HG03095 (cell line): ENCODE results near the gene ARHGEF3.
A peak's percentile ranks its signal among the peaks of the same experiment; 100 is the strongest.

Source experiments
- ATAC-seq: cut with Tn5 transposase; IDR thresholded peaks from one replicate; pipeline ENCODE4 v1.9.1; 2021; ENCODE audit warnings: moderate library complexity; ENCODE audit not compliant: unreplicated experiment

The ARHGEF3 gene

GRCh38 chr3:56796202-56796601 is 5.5 kb downstream of the ARHGEF3 start:
- no peak for ATAC-seq

- no peak for ATAC-seq
Measured at GRCh38 chr3:56795829-56796185, 5.9 kb downstream of the ARHGEF3 start.

GRCh38 chr3:56795097-56795828 is 6.5 kb downstream of the ARHGEF3 start:
- no peak for ATAC-seq

- no peak for ATAC-seq
Measured at GRCh38 chr3:56792193-56792592, 9.6 kb downstream of the ARHGEF3 start.

GRCh38 chr3:56790016-56790821 is 11.5 kb downstream of the ARHGEF3 start:
- ATAC-seq, result no peak

GRCh38 chr3:56789076-56789475 is 12.7 kb downstream of the ARHGEF3 start:
- ATAC-seq, result no peak

GRCh38 chr3:56788521-56788920 is 13.2 kb downstream of the ARHGEF3 start:
- no peak for ATAC-seq

- no peak for ATAC-seq
Measured at GRCh38 chr3:56787784-56788256, 13.9 kb downstream of the ARHGEF3 start.

- no peak for ATAC-seq
Measured at GRCh38 chr3:56787258-56787775, 14.4 kb downstream of the ARHGEF3 start.

- no peak for ATAC-seq
Measured at GRCh38 chr3:56785499-56785898, 16.2 kb downstream of the ARHGEF3 start.

- no peak for ATAC-seq
Measured at GRCh38 chr3:56784448-56785001, 17.2 kb downstream of the ARHGEF3 start.

- ATAC-seq, result peak; percentile 98
Measured at GRCh38 chr3:56783644-56784447, 17.9 kb downstream of the ARHGEF3 start.

- no peak for ATAC-seq
Measured at GRCh38 chr3:56782906-56783305, 18.8 kb downstream of the ARHGEF3 start.

- ATAC-seq, result no peak
Measured at GRCh38 chr3:56782215-56782614, 19.5 kb downstream of the ARHGEF3 start.

- no peak for ATAC-seq
Measured at GRCh38 chr3:56781762-56782161, 20.0 kb downstream of the ARHGEF3 start.

- ATAC-seq, result no peak
Measured at GRCh38 chr3:56780936-56781335, 20.8 kb downstream of the ARHGEF3 start.

GRCh38 chr3:56778893-56779292 is 22.9 kb downstream of the ARHGEF3 start:
- ATAC-seq, result no peak

- ATAC-seq, result no peak
Measured at GRCh38 chr3:56776556-56776950, 25.2 kb downstream of the ARHGEF3 start.

GRCh38 chr3:56775838-56776555 is 25.8 kb downstream of the ARHGEF3 start:
- no peak for ATAC-seq

GRCh38 chr3:56775445-56775837 is 26.3 kb downstream of the ARHGEF3 start:
- no peak for ATAC-seq
